ENCODE measurements around the gene SERPINB12. TPM values are rescaled to one million over a fixed set of nuclear protein-coding genes. Genes with fewer than 3 reads are reported as not detected.

SERPINB12 gene
- total and polyA plus RNA-seq, 7 donors: not detected

DNA sequence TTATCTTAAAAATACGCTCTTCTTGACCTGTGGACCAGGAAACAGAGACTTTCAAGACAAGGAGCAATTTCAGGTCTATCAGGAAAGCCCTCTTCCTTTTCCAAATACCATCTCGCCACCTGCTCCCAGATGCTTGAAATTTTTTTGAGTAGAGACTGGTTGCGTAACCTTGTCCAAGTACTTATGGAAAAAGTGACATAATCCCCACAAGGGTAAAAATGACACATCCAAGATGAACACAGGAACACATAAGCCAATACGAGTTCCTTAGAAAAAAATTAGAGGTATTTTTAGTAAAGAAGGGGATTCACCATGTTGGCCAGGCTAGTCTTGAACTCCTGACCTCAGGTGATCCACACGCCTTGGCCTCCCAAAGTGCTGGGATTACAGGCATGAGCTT lies 46.7 kb downstream of the SERPINB12 start:
- intact Hi-C loops (cut with DNase I): no loop called here

DNA sequence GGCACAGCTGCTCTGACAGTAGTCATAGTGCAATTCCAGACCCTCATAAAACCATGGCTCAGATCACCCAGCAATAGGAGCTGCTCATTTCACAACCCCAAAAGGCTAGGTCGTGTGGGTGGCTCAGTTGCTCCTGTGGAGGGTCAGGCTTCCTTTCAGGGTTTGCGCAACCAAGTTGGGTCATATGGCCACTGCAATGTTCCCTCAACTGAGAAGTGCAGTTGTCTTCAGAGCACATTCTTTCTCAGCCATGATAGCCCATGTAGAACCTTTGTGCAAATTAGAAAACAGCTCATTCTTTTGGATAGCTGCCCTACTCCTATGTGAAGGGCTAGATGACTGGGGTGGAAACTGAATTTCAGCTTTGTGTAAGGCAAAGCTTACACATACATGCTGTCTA lies 48.2 kb downstream of the SERPINB12 start:
- Histone ChIP-seq H3K36me3 (ENCODE audit: insufficient read depth in 1 of 2, low read depth in 1 of 2) (no peaks in the 10 kb centered on the region), H3K27me3 (ENCODE audit: insufficient read depth in 3 of 3, low read length in 2 of 3) (no peaks in the 10 kb centered on the region), H3K9me3 (no peaks in the 10 kb centered on the region), H3K4me1 (no peaks in the 10 kb centered on the region), H3K4me3 (no peak overlapping the region), H3K27ac (no peak overlapping the region)
- 52 to 70% (median 56%) methylated on average over 2 of the region's 2 CpGs for WGBS, 3 donors
- intact Hi-C loops (cut with DNase I): no loop called here
- TF ChIP-seq, protein P1, sequence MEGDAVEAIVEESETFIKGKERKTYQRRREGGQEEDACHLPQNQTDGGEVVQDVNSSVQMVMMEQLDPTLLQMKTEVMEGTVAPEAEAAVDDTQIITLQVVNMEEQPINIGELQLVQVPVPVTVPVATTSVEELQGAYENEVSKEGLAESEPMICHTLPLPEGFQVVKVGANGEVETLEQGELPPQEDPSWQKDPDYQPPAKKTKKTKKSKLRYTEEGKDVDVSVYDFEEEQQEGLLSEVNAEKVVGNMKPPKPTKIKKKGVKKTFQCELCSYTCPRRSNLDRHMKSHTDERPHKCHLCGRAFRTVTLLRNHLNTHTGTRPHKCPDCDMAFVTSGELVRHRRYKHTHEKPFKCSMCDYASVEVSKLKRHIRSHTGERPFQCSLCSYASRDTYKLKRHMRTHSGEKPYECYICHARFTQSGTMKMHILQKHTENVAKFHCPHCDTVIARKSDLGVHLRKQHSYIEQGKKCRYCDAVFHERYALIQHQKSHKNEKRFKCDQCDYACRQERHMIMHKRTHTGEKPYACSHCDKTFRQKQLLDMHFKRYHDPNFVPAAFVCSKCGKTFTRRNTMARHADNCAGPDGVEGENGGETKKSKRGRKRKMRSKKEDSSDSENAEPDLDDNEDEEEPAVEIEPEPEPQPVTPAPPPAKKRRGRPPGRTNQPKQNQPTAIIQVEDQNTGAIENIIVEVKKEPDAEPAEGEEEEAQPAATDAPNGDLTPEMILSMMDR (IDR thresholded peaks at IDR 0.05): no peak
- no peak for DNase-seq
- ATAC-seq: no peak

More for the DNA sequence above, 46.7 kb downstream of the SERPINB12 start:
- WGBS, 3 donors: 51 to 62% (median 53%) methylated on average over 5 of the region's 5 CpGs
- H3K4me1 ChIP-seq: no peaks in the 10 kb centered on the region
- no peaks in the 10 kb centered on the region for H3K27me3 ChIP-seq (ENCODE audit: insufficient read depth in 3 of 3, low read length in 2 of 3)
- ATAC-seq (no peak), DNase-seq (no peak)
- no peak overlapping the region for H3K4me3 ChIP-seq
- TF ChIP-seq, protein P1 (IDR thresholded peaks at IDR 0.05): no peak
- H3K36me3 ChIP-seq (ENCODE audit: insufficient read depth in 1 of 2, low read depth in 1 of 2): no peaks in the 10 kb centered on the region
- H3K27ac ChIP-seq: no peak overlapping the region
- no peaks in the 10 kb centered on the region for H3K9me3 ChIP-seq

DNA sequence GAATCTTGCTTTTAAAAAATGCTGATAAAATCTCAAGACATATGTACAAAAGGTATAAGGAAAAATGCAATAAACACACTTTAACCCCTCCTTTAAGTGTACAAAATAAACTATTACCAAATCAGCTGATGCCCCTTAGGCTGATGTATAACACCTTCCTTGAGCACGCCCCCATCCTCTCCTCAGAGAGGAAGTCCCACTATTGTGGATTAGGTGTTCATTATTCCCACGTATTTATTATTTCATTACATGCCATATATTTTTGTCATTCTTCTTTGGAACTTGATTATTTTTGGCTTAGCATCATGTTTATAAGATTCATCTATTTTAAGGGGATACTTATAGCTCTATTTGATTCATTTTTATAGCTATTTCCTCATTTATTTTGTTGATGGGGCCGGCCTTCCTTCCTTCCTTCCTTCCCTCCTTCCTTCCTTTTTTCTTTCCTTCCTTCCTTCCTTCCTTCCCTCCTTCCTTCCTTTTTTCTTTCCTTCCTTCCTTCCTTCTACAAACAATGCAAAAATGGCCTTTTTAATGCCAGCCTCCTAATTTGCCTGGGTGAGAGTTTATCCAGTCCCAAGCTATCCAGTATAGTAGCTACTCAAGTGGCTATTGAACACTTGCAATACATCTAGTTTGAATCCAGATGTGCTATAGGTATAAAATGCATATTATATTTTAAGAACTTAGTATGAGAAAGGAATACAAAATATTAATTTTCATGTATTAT lies 49.0 kb downstream of the SERPINB12 start:
- ATAC-seq (no peak), DNase-seq (no peak)
- intact Hi-C loops (cut with DNase I): no loop called here
- no peaks in the 10 kb centered on the region for H3K9me3 ChIP-seq
- no peak overlapping the region for H3K4me3 ChIP-seq
- H3K4me1 ChIP-seq: no peaks in the 10 kb centered on the region
- 79 to 82% (median 79%) methylated on average over 3 of the region's 3 CpGs for WGBS, 3 donors
- no peaks in the 10 kb centered on the region for H3K27me3 ChIP-seq (ENCODE audit: insufficient read depth in 3 of 3, low read length in 2 of 3)
- H3K36me3 ChIP-seq (ENCODE audit: insufficient read depth in 1 of 2, low read depth in 1 of 2): no peaks in the 10 kb centered on the region
- no peak overlapping the region for H3K27ac ChIP-seq
- TF ChIP-seq, protein P1 (IDR thresholded peaks at IDR 0.05): no peak

- WGBS, 3 donors: 85 to 94% (median 88%) methylated on average over 3 of the region's 3 CpGs
- no peak for DNase-seq
Measured at GRCh38 chr18:63591725-63592124, 49.6 kb downstream of the SERPINB12 start.

More at GRCh38 chr18:63591725-63592124, 49.6 kb downstream of the SERPINB12 start:
- TF ChIP-seq, protein P1 (IDR thresholded peaks at IDR 0.05): no peak
- H3K4me1 ChIP-seq: no peaks in the 10 kb centered on the region
- no peaks in the 10 kb centered on the region for H3K9me3 ChIP-seq
- H3K4me3 ChIP-seq: no peak overlapping the region
- no peak for ATAC-seq
- H3K27me3 ChIP-seq (ENCODE audit: insufficient read depth in 3 of 3, low read length in 2 of 3): no peaks in the 10 kb centered on the region
- no peaks in the 10 kb centered on the region for H3K36me3 ChIP-seq (ENCODE audit: insufficient read depth in 1 of 2, low read depth in 1 of 2)
- intact Hi-C loops (cut with DNase I): no loop called here
- no peak overlapping the region for H3K27ac ChIP-seq
